Common myeloid progenitor, CD34-positive (primary cell): ENCODE measurements around the gene SYT8.
A peak's percentile ranks its signal among the peaks of the same experiment; 100 is the strongest.

ENCODE experiments used
- CTCF ChIA-PET: fragments of 350-600 bp; sonication (Branson Sonifier 250); formaldehyde crosslinking; loops from one replicate; lab custom pipeline; 2021; ENCODE audit warnings: antibody characterized with exemption; lab: Charles Lee
- POLR2A ChIA-PET: fragments of 350-600 bp; sonication (Branson Sonifier 250); formaldehyde crosslinking; loops from one replicate; lab custom pipeline; 2021; ENCODE audit warnings: antibody characterized with exemption; lab: Charles Lee
- DNase-seq, 3 donors: peaks; one replicate each; pipeline versions ENCODE4 v3.0.0 to v3.0.0-alpha.2; 2013
- H3K27ac ChIP-seq, 2 experiments: 1 replicate in 1 of 2; 2 replicates in 1 of 2; pipeline ENCODE4 v1.7.0; 2013; ENCODE audit warnings: inconsistent platforms in 2 of 2, low read length in 2 of 2, mild to moderate bottlenecking in 2 of 2, low read depth in 1 of 2, moderate library complexity in 1 of 2; ENCODE audit not compliant: severe bottlenecking in 2 of 2, insufficient read depth in 1 of 2, poor library complexity in 1 of 2
- H3K27me3 ChIP-seq, 5 experiments: replicated peaks in 2 of 5; 1 replicate in 3 of 5; 2 replicates in 2 of 5; pipeline versions ENCODE4 v1.6.1 to v1.7.0; 2013; ENCODE audit warnings: low read length in 4 of 5, mild to moderate bottlenecking in 2 of 5, moderate library complexity in 2 of 5, inconsistent platforms in 1 of 5; ENCODE audit not compliant: insufficient read depth in 5 of 5, control insufficient read depth in 4 of 5
- H3K36me3 ChIP-seq, 4 experiments: 1 replicate in 2 of 4; 2 replicates in 2 of 4; pipeline versions ENCODE4 v1.6.1 to v1.7.0; 2013; ENCODE audit warnings: low read length in 3 of 4, control low read depth in 1 of 4, mild to moderate bottlenecking in 1 of 4; ENCODE audit not compliant: control insufficient read depth in 4 of 4, insufficient read depth in 4 of 4
- H3K4me1 ChIP-seq, 4 experiments: 1 replicate in 3 of 4; 2 replicates in 1 of 4; pipeline versions ENCODE4 v1.6.1 to v1.7.1; 2013; ENCODE audit warnings: low read length in 3 of 4, mild to moderate bottlenecking in 3 of 4, control low read depth in 1 of 4, inconsistent platforms in 1 of 4, moderate library complexity in 1 of 4; ENCODE audit not compliant: control insufficient read depth in 4 of 4, insufficient read depth in 4 of 4; ENCODE audit errors: control extremely low read depth in 1 of 4
- H3K4me3 ChIP-seq, 7 experiments: 1 replicate in 4 of 7; 2 replicates in 3 of 7; pipeline versions ENCODE4 v1.5.1 to v1.7.0; 2013; ENCODE audit warnings: mild to moderate bottlenecking in 7 of 7, low read length in 6 of 7, moderate library complexity in 6 of 7, inconsistent platforms in 2 of 7, low read depth in 2 of 7, control low read depth in 1 of 7; ENCODE audit not compliant: insufficient read depth in 4 of 7, control insufficient read depth in 1 of 7; ENCODE audit errors: extremely low read depth in 1 of 7
- H3K9me3 ChIP-seq, 5 experiments: 1 replicate in 4 of 5; 2 replicates in 1 of 5; pipeline versions ENCODE4 v1.6.1 to v1.7.1; 2013; ENCODE audit warnings: low read length in 4 of 5, mild to moderate bottlenecking in 2 of 5, inconsistent platforms in 1 of 5, low read depth in 1 of 5, moderate library complexity in 1 of 5; ENCODE audit not compliant: control insufficient read depth in 4 of 5, insufficient read depth in 2 of 5; ENCODE audit errors: control extremely low read depth in 1 of 5
- WGBS: methylation state at CpG from one replicate; pipeline ENCODE4 v1.1.5; 2013; ENCODE audit not compliant: insufficient coverage; 5-methylcytosine and 5-hydroxymethylcytosine counted together

SYT8 gene

GRCh38 chr11:1827095-1827813 lies 7.5 kb upstream of the SYT8 start:
- ChIA-PET CTCF (interaction anchor here (0.8 to 11.3 kb wide), 9 partner anchors 9 to 174 kb away, joined by 3 to 213 read pairs (median 4); no protein-coding TSS in a partner anchor), POLR2A (no interaction called here)
- no peak for DNase-seq
- Histone ChIP-seq H3K27ac (no peak overlapping the region), H3K4me3 (no peak overlapping the region), H3K36me3 (no peaks in the 10 kb centered on the region), H3K9me3 (no peaks in the 10 kb centered on the region), H3K4me1 (peaks cover 0 to 11% (median 8%) of the 10 kb centered on the region in 4 experiments), H3K27me3 (peaks cover 0 to 13% (median 0%) of the 10 kb centered on the region in 5 experiments)
- 91% methylated on average over 27 of the region's 27 CpGs for WGBS

- Histone ChIP-seq H3K4me3 (no peak overlapping the region), H3K27me3 (peaks cover 0 to 13% (median 0%) of the 10 kb centered on the region in 5 experiments), H3K4me1 (peaks cover 0 to 12% (median 8%) of the 10 kb centered on the region in 4 experiments), H3K36me3 (no peaks in the 10 kb centered on the region), H3K9me3 (no peaks in the 10 kb centered on the region), H3K27ac (no peak overlapping the region)
- WGBS: 94% methylated on average over 19 of the region's 19 CpGs
- POLR2A ChIA-PET: no interaction called here
- CTCF ChIA-PET: interaction anchor here (0.8 to 11.3 kb wide), 7 partner anchors 8 to 175 kb away, joined by 3 to 213 read pairs (median 4); no protein-coding TSS in a partner anchor
- no peak for DNase-seq
Measured at GRCh38 chr11:1827931-1828330, 6.9 kb upstream of the SYT8 start.

- Histone ChIP-seq H3K27me3 (peaks cover 0 to 13% (median 2%) of the 10 kb centered on the region in 5 experiments), H3K27ac (no peak overlapping the region), H3K4me1 (peaks cover 0 to 12% (median 8%) of the 10 kb centered on the region in 4 experiments), H3K36me3 (no peaks in the 10 kb centered on the region), H3K9me3 (no peaks in the 10 kb centered on the region), H3K4me3 (no peak overlapping the region)
- 88% methylated on average over 12 of the region's 12 CpGs for WGBS
- no peak for DNase-seq
- CTCF ChIA-PET: interaction anchor here (1.4 to 11.3 kb wide), 4 partner anchors 121 to 175 kb away, joined by 4 to 213 read pairs (median 10); no protein-coding TSS in a partner anchor
- POLR2A ChIA-PET: no interaction called here
Measured at GRCh38 chr11:1828542-1828941, 6.2 kb upstream of the SYT8 start.

GRCh38 chr11:1829039-1829820 lies 5.6 kb upstream of the SYT8 start:
- Histone ChIP-seq H3K27me3 (peaks cover 0 to 13% (median 2%) of the 10 kb centered on the region in 5 experiments), H3K4me1 (peaks cover 0 to 12% (median 8%) of the 10 kb centered on the region in 4 experiments), H3K27ac (no peak overlapping the region), H3K36me3 (no peaks in the 10 kb centered on the region), H3K9me3 (no peaks in the 10 kb centered on the region), H3K4me3 (no peak overlapping the region)
- 71% methylated on average over 11 of the region's 11 CpGs for WGBS
- no peak for DNase-seq
- POLR2A ChIA-PET: no interaction called here
- CTCF ChIA-PET: interaction anchor here (0.9 to 11.3 kb wide), 9 partner anchors 21 to 323 kb away, joined by 3 to 213 read pairs (median 16); partner anchors contain the start of gene KRTAP5-6

GRCh38 chr11:1830004-1830321 lies 4.8 kb upstream of the SYT8 start:
- CTCF ChIA-PET: interaction anchor here (0.9 to 11.3 kb wide), 8 partner anchors 20 to 323 kb away, joined by 3 to 213 read pairs (median 30); partner anchors contain the start of gene KRTAP5-6
- no peak overlapping the region for H3K4me3 ChIP-seq
- H3K9me3 ChIP-seq: no peaks in the 10 kb centered on the region
- H3K27me3 ChIP-seq: peaks cover 0 to 13% (median 2%) of the 10 kb centered on the region in 5 experiments
- POLR2A ChIA-PET: no interaction called here
- 50% methylated on average over 6 of the region's 6 CpGs for WGBS
- H3K4me1 ChIP-seq: peaks cover 0 to 12% (median 6%) of the 10 kb centered on the region in 4 experiments
- no peaks in the 10 kb centered on the region for H3K36me3 ChIP-seq
- H3K27ac ChIP-seq: no peak overlapping the region
- DNase-seq: no peak

- CTCF ChIA-PET: interaction anchor here (0.9 to 11.3 kb wide), 14 partner anchors 8 to 322 kb away, joined by 3 to 213 read pairs (median 12); partner anchors contain the start of gene KRTAP5-6
- WGBS: 59% methylated on average over 32 of the region's 33 CpGs
- no peak overlapping the region for H3K4me3 ChIP-seq
- no peak overlapping the region for H3K27ac ChIP-seq
- no peaks in the 10 kb centered on the region for H3K9me3 ChIP-seq
- peak in 1 of 3 donors; percentile 26 for DNase-seq
- H3K36me3 ChIP-seq: no peaks in the 10 kb centered on the region
- H3K27me3 ChIP-seq: peaks cover 0 to 13% (median 2%) of the 10 kb centered on the region in 5 experiments
- POLR2A ChIA-PET: no interaction called here
- H3K4me1 ChIP-seq: peaks cover 0 to 12% (median 6%) of the 10 kb centered on the region in 4 experiments
Measured at GRCh38 chr11:1830322-1831223, 4.2 kb upstream of the SYT8 start.
